Nucleus accumbens (tissue), 56 donors: Measurements from ENCODE around the gene CDADC1.

Experiments used
- DNase-seq, 56 donors: peaks; one replicate each; lab custom pipeline; 2025; lab: John Stamatoyannopoulos, UW

CDADC1 gene

GRCh38 chr13:49235856-49236431, 11.8 kb upstream of the CDADC1 start:
- no peak for DNase-seq

GRCh38 chr13:49238621-49239020, 9.1 kb upstream of the CDADC1 start:
- no peak for DNase-seq

- no peak for DNase-seq
Measured at GRCh38 chr13:49240017-49240416, 7.7 kb upstream of the CDADC1 start.

GRCh38 chr13:49241296-49241695, 6.4 kb upstream of the CDADC1 start:
- DNase-seq: no peak

GRCh38 chr13:49245101-49245500, 2.6 kb upstream of the CDADC1 start:
- DNase-seq: no peak

GRCh38 chr13:49246850-49247642, 679 bp upstream of the CDADC1 start:
- peak in 3 of 56 donors; percentile 42 to 56 (median 44) for DNase-seq

- peak in 3 of 56 donors; percentile 2 to 34 (median 28) for DNase-seq
Measured at GRCh38 chr13:49248622-49249002, 887 bp downstream of the CDADC1 start.

- no peak for DNase-seq
Measured at GRCh38 chr13:49251326-49251725, 3.6 kb downstream of the CDADC1 start.

- no peak for DNase-seq
Measured at GRCh38 chr13:49253310-49253709, 5.6 kb downstream of the CDADC1 start.

- no peak for DNase-seq
Measured at GRCh38 chr13:49254007-49254406, 6.3 kb downstream of the CDADC1 start.

GRCh38 chr13:49256841-49257240, 9.1 kb downstream of the CDADC1 start:
- DNase-seq: no peak

- no peak for DNase-seq
Measured at GRCh38 chr13:49258089-49258796, 10.5 kb downstream of the CDADC1 start.

GRCh38 chr13:49259586-49259985, 11.9 kb downstream of the CDADC1 start:
- DNase-seq: no peak

- no peak for DNase-seq
Measured at GRCh38 chr13:49262634-49263033, 14.9 kb downstream of the CDADC1 start.

- DNase-seq: no peak
Measured at GRCh38 chr13:49265822-49266221, 18.1 kb downstream of the CDADC1 start.

GRCh38 chr13:49271264-49271663, 23.5 kb downstream of the CDADC1 start:
- DNase-seq: no peak

GRCh38 chr13:49272296-49272695, 24.6 kb downstream of the CDADC1 start:
- DNase-seq: no peak

- no peak for DNase-seq
Measured at GRCh38 chr13:49278211-49278610, 30.5 kb downstream of the CDADC1 start.

GRCh38 chr13:49279112-49279511, 31.4 kb downstream of the CDADC1 start:
- no peak for DNase-seq

- DNase-seq: no peak
Measured at GRCh38 chr13:49279885-49280284, 32.2 kb downstream of the CDADC1 start.

- DNase-seq: no peak
Measured at GRCh38 chr13:49287995-49288394, 40.3 kb downstream of the CDADC1 start.

GRCh38 chr13:49288458-49288857, 40.7 kb downstream of the CDADC1 start:
- no peak for DNase-seq
